Lower leg skin (tissue), 4 donors: ENCODE data around the gene PSEN1. TPM values are rescaled to one million over a fixed set of nuclear protein-coding genes. Genes with fewer than 3 reads are reported as not detected.

Experiments
- DNase-seq, 2 donors: peaks; one replicate each; pipeline ENCODE4 v3.0.0-alpha.2; 2019; ENCODE audit warnings: low spot score in 2 of 2
- H3K4me3 ChIP-seq: fragments of 200-600 bp; sonication (generic); 2 replicates; pipeline ENCODE4 v1.5.1; 2017; ENCODE audit warnings: mild to moderate bottlenecking, low read depth; ENCODE audit not compliant: poor library complexity, severe bottlenecking
- CTCF ChIP-seq, 3 donors: fragments of 450-650 bp; IDR thresholded peaks; one replicate each; pipeline ENCODE4 v1.5.1; 2016; ENCODE audit warnings: antibody characterized with exemption in 3 of 3, mild to moderate bottlenecking in 3 of 3, moderate library complexity in 2 of 3
- POLR2A ChIP-seq, 2 donors: fragments of 450-650 bp; IDR thresholded peaks; one replicate each; pipeline ENCODE4 v1.6.1; 2016 to 2017; ENCODE audit warnings: antibody characterized with exemption in 2 of 2, mild to moderate bottlenecking in 1 of 2, moderate library complexity in 1 of 2
- WGBS, 2 donors: methylation state at CpG; one replicate each; pipeline ENCODE4 v1.1.5; 2018; 5-methylcytosine and 5-hydroxymethylcytosine counted together
- intact Hi-C: fragments of 100-400 bp; cut with DNase I; formaldehyde crosslinking; loops from one replicate; pipeline ENCODE4 v1.15.0; 2023; ENCODE audit warnings: low total_unique reads
- total RNA-seq, 4 donors: library from RNA; depleted of rRNA; stranded (reverse); fragments of >200 nt; gene quantifications; one replicate each; pipeline ENCODE4 v1.1.0, GENCODE V29; 2016

PSEN1 gene
- total RNA-seq, 4 donors from 2014 or later = 61.4 to 91.9 (median 63.3) TPM

DNA sequence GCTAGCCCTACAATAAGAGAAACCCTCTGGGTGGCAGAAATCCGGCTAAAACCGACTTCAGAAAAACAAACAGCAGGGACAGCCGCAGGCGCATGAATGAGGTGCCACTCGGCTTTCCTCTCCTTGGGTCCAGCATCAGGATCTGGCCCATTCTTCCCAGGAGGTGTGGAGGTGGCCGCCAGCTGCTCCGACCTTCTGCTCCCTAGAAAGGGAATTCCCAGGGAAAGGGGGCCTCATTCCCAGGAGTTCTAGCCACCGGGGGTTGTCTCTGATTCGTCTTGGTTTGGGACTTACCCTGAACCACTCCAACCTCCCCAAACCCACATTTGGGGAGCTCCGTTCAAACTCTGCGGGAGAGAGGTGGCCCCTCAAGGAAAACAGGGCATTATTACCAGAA lies 114.0 kb downstream of the PSEN1 start:
- 88 to 95% methylated on average over 11 of the region's 11 CpGs for WGBS, 2 donors
- intact Hi-C loops = no loop called here
- TF ChIP-seq CTCF (IDR thresholded peaks at IDR 0.05) (no peak), POLR2A (IDR thresholded peaks at IDR 0.05) (no peak)
- H3K4me3 ChIP-seq = no peak overlapping the region
- DNase-seq = no peak

DNA sequence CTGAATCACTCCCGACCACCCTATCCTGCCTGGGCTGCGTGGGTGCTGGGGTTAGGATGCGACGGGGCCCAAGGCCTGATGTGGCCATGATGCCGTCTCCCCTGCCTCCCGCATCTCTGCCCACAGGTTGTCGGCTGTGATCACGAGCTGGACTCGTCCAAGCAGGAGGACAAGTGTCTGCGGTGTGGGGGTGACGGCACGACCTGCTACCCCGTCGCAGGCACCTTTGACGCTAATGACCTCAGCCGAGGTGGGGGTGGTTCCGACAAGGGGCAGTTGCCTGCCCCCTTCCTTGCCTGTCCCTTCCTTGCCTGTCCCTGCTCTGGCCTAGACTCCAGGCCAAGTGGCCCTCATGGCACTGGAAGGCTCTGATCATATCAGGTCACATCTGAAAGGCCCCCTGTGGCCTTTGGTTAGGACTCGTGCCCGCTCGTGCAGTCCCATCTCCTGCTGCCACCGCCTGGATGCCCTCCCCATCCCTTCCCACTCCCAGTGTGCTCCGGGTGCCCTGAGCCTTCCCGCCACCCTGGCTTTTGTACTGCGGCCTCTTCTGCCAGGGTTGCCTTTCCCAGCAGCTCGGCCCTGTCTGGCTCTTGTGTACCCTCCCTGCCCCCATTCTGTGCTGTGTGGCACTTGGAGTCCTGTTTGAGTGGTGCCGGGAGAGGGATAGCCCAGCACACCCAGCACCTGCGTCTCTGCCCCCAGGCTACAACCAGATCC lies 114.6 kb downstream of the PSEN1 start:
- no peak overlapping the region for H3K4me3 ChIP-seq
- intact Hi-C loops = no loop called here
- TF ChIP-seq POLR2A (IDR thresholded peaks at IDR 0.05) (no peak), CTCF (IDR thresholded peaks at IDR 0.05) (no peak)
- WGBS, 2 donors = 91 to 93% methylated on average over 26 to 27 of the region's 27 CpGs
- DNase-seq = no peak

DNA sequence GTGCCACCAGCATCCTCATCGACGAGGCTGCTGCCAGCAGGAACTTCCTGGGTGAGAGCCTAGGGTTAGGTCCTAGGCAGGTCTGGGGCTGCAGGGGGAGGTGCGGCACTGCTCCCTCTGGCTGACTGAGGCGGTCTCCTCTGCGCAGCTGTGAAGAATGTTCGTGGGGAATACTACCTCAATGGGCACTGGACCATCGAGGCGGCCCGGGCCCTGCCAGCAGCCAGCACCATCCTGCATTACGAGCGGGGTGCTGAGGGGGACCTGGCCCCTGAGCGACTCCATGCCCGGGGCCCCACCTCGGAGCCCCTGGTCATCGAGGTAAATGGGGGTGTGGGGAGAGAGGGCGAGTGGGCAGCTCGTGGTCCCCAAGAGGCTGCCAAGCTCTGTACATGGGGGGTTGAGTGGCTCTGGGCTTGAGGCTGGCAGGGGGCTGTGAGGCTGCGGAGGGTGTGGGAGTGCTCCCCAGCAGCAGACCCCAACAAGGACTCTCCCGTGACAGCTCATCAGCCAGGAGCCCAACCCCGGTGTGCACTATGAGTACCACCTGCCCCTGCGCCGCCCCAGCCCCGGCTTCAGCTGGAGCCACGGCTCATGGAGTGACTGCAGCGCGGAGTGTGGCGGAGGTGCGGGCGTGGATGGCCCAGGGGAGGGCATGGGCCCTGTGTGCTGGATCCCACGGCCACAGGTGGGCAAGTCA lies 115.4 kb downstream of the PSEN1 start:
- no peak for DNase-seq
- TF ChIP-seq CTCF (IDR thresholded peaks at IDR 0.05) = no peak
- no peak for TF ChIP-seq POLR2A (IDR thresholded peaks at IDR 0.05)
- H3K4me3 ChIP-seq = no peak overlapping the region
- 91% methylated on average over 23 to 29 of the region's 30 CpGs for WGBS, 2 donors
- intact Hi-C loops = no loop called here

- H3K4me3 ChIP-seq = no peak overlapping the region
- 90 to 93% methylated on average over 16 to 25 of the region's 29 CpGs for WGBS, 2 donors
- intact Hi-C loops = no loop called here
- no peak for TF ChIP-seq POLR2A (IDR thresholded peaks at IDR 0.05)
- no peak for TF ChIP-seq CTCF (IDR thresholded peaks at IDR 0.05)
- no peak for DNase-seq
These were observed 116.4 kb downstream of the PSEN1 start for GRCh38 chr14:73252491-73253322.

DNA sequence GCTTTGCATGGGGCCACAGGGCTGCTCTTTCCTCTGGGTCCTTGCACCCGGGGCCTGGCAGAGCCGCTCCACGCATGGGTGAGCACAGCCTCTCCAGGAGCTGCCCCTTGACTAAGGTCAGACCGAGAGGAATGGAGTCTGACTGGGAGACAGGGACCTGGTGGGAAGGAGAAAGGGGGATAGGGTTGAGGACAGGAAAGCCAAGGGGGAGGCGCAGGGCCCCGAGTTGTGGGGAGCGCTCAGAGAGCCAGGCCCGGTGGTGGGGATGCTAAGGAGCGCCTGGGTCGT lies 117.0 kb downstream of the PSEN1 start:
- TF ChIP-seq CTCF (IDR thresholded peaks at IDR 0.05) (no peak), POLR2A (IDR thresholded peaks at IDR 0.05) (no peak)
- 89 to 92% methylated on average over 10 of the region's 10 CpGs for WGBS, 2 donors
- H3K4me3 ChIP-seq = no peak overlapping the region
- intact Hi-C loops = no loop called here
- no peak for DNase-seq
